Heart right ventricle (tissue), 16 donors: ENCODE results near the gene PAFAH1B2. TPM values are rescaled to one million over a fixed set of nuclear protein-coding genes. Genes with fewer than 3 reads are reported as not detected.
A peak's percentile ranks its signal among the peaks of the same experiment; 100 is the strongest.

ENCODE experiments used
- ATAC-seq, 8 donors: fragments of 200-7000 bp; cut with Tn5 transposase; one replicate each; pipeline ENCODE4 v1.9.1; 2020; ENCODE audit warnings: mild to moderate bottlenecking in 8 of 8, moderate library complexity in 8 of 8, moderate number of reproducible peaks in 1 of 8
- DNase-seq, 2 donors: peaks; one replicate each; pipeline ENCODE4 v3.0.0-alpha.2; 2020
- H3K27ac ChIP-seq, 10 donors: fragments of 200-600 bp; sonication (generic) in 2 of 10; one replicate each; pipeline versions ENCODE4 v1.5.0 to v1.8.0; 2020 to 2022; ENCODE audit warnings: mild to moderate bottlenecking in 3 of 10
- H3K27me3 ChIP-seq, 7 donors: fragments of 200-600 bp; one replicate each; pipeline ENCODE4 v1.8.0; 2021 to 2022; ENCODE audit warnings: mild to moderate bottlenecking in 2 of 7
- H3K36me3 ChIP-seq, 9 donors: fragments of 200-600 bp; sonication (generic) in 1 of 9; one replicate each; pipeline versions ENCODE4 v1.5.0 to v1.8.0; 2020 to 2022; ENCODE audit warnings: mild to moderate bottlenecking in 2 of 9
- H3K4me1 ChIP-seq, 9 donors: fragments of 200-600 bp; sonication (generic) in 1 of 9; one replicate each; pipeline versions ENCODE4 v1.5.0 to v1.8.0; 2020 to 2022; ENCODE audit warnings: mild to moderate bottlenecking in 4 of 9
- H3K4me3 ChIP-seq, 10 donors: fragments of 200-600 bp; sonication (generic) in 2 of 10; one replicate each; pipeline versions ENCODE4 v1.5.0 to v1.8.0; 2020 to 2022; ENCODE audit warnings: mild to moderate bottlenecking in 7 of 10, moderate library complexity in 2 of 10
- H3K9me3 ChIP-seq, 11 donors: fragments of 200-600 bp in 10 of 11; sonication (generic) in 2 of 11; one replicate each; pipeline versions ENCODE4 v1.5.0 to v1.8.0; 2013 to 2022; ENCODE audit warnings: mild to moderate bottlenecking in 2 of 11, control low read depth in 1 of 11, moderate library complexity in 1 of 11
- CTCF ChIP-seq, 9 donors: fragments of 200-600 bp; sonication (generic) in 2 of 9; IDR thresholded peaks; one replicate each; pipeline versions ENCODE4 v1.5.0 to v1.8.0; 2021 to 2022; ENCODE audit warnings: antibody characterized with exemption in 9 of 9, mild to moderate bottlenecking in 5 of 9, moderate library complexity in 1 of 9
- WGBS, 2 donors: extraction: QIAGEN DNeasy Blood & Tissue Kit; methylation state at CpG; one replicate each; pipeline ENCODE4 v1.1.7; 2013; ENCODE audit warnings: inconsistent platforms in 1 of 2; 5-methylcytosine and 5-hydroxymethylcytosine counted together
- intact Hi-C, 10 donors: fragments of 100-400 bp; cut with DNase I; formaldehyde crosslinking; loops; one replicate each; pipeline versions ENCODE4 v1.11.1 to v1.14.2; 2022
- long read RNA-seq, 3 donors: library from polyadenylated mRNA; unstranded; transcript quantifications; one replicate each; pipeline ENCODE4 v2.0.0, GENCODE V29; 2020 to 2021
- polyA plus RNA-seq, 2 donors: library from polyadenylated mRNA; stranded (reverse); fragments of 200-250 nt; gene quantifications; one replicate each; pipeline ENCODE4 v1.2.3, GENCODE V29; 2013
- total RNA-seq, 10 donors: library from RNA; stranded (reverse); fragmentation: NEBNext Ultra II Directional in 3 of 10; extraction: Animal tissue kit (Norgen Biotek cat#: 25700) in 3 of 10; gene quantifications; one replicate each; pipeline versions ENCODE4 v1.2.1 to v1.2.4, GENCODE V29; 2021 to 2023
- donor health status: Arrhythmogenic right ventricular cardiomyopathy.
- donor health status: ischemic (EF 13 %, LVEDD 7.1; RV severe dilation, severe dysfunction).
- donor health status: healthy with polysubstance abuse.
- donor health status: DM: no; HTN: yes; CAD: no.
- donor health status: DM: no; HTN: no; CAD: no.
- donor health status: ischemic (EF 25% LVEDD 6.9; RV normal size, moderate dysfunction).
- donor health status: ischemic (EF 25% LVEDD 5.7; RV mildly dilated, moderate dysfunction).
- donor health status: healthy.
- donor health status: DM: yes; HTN: yes; CAD: no.
- donor health status: Ischemic cardiomyopathy.
- donor health status: ischemic (EF 35%, LVEDD 5.7; RV mildly dilated, moderate dysfunction).
- donor health status: nonischemic (EF 11% LVEDD 7.7; RV severe dilation, severe dysfunction).
- donor health status: DM: yes; HTN: yes; CAD: no.
- donor health status: PGD.
- donor health status: ischemic (EF 29% LVEDD 5.4; RV normal size, mild dysfunction).
- donor health status: nonischemic (EF 23%, LVEDD 6.1; RV moderate dilation, normal function).

The PAFAH1B2 gene
- 10 to 100 TPM; 48.8 to 71.5 (median 64.2) TPM for total RNA-seq
- polyA plus RNA-seq: 10 to 100 TPM; 18.7 to 21.6 TPM
- long read RNA-seq, donor 1, full-length matches to known transcripts: 7 of 15 reads
- long read RNA-seq, donor 1, partial matches to known transcripts: 1 of 15 reads
- long read RNA-seq, donor 1, other reads (novel, unspliced or antisense): 7 of 15 reads
- long read RNA-seq, donor 2, full-length matches to known transcripts: 9 of 21 reads
- long read RNA-seq, donor 2, partial matches to known transcripts: 0 of 21 reads
- long read RNA-seq, donor 2, other reads (novel, unspliced or antisense): 12 of 21 reads
- long read RNA-seq, donor 3, full-length matches to known transcripts: 12 of 143 reads
- long read RNA-seq, donor 3, partial matches to known transcripts: 0 of 143 reads
- long read RNA-seq, donor 3, other reads (novel, unspliced or antisense): 131 of 143 reads

- peaks cover 0 to 47% (median 39%) of the 10 kb centered on the region in 9 donors for H3K4me1 ChIP-seq
- H3K4me3 ChIP-seq: peak within 1 kb of the TSS; percentile 71 to 97 (median 84)
- intact Hi-C loops: loop anchor here in 4 of 10 donors (5.0 to 10.0 kb wide), 4 partner anchors 33 to 81 kb away; partner anchors contain the start of gene SIDT2 (in 1 of the 4)
- ATAC-seq (peak; percentile 96 to 98 (median 97)), DNase-seq (peak; percentile 96 to 97)
- H3K27me3 ChIP-seq: no peaks in the 10 kb centered on the region
- 0% methylated on average over 46 to 48 of the region's 48 CpGs for WGBS, 2 donors
- TF ChIP-seq CTCF (IDR thresholded peaks at IDR 0.05): no peak
- peaks cover 0 to 30% (median 8%) of the 10 kb centered on the region in 9 donors for H3K36me3 ChIP-seq
- no peaks in the 10 kb centered on the region for H3K9me3 ChIP-seq
- peak within 1 kb of the TSS; percentile 86 to 97 (median 94) for H3K27ac ChIP-seq
Measured at GRCh38 chr11:117143871-117144476, at the start of gene PAFAH1B2. PAFAH1B2 (plus strand) TSS chr11:117144287; CDS start chr11:117152448, 8,161 bp downstream.

- ATAC-seq: peak in 2 of 8 donors; percentile 30 to 34
Measured at GRCh38 chr11:117094776-117095175, 49.3 kb upstream of the PAFAH1B2 start.

GRCh38 chr11:117095284-117096161 is 48.6 kb upstream of the PAFAH1B2 start:
- Histone ChIP-seq H3K27me3 (no peaks in the 10 kb centered on the region), H3K27ac (peak overlapping the region in 8 of 10 donors; percentile 10 to 100 (median 99)), H3K4me1 (peaks cover 11 to 70% (median 55%) of the 10 kb centered on the region in 9 donors), H3K4me3 (peak overlapping the region in 5 of 10 donors; percentile 74 to 89 (median 84)), H3K36me3 (no peaks in the 10 kb centered on the region), H3K9me3 (no peaks in the 10 kb centered on the region)
- no peak for ATAC-seq
- DNase-seq: no peak
- TF ChIP-seq CTCF (IDR thresholded peaks at IDR 0.05): no peak
- intact Hi-C loops: loop anchor here in 6 of 10 donors (5.0 to 10.0 kb wide), 5 partner anchors 53 to 163 kb away; no protein-coding TSS in a partner anchor
- 46 to 51% methylated on average over 9 of the region's 9 CpGs for WGBS, 2 donors

More at GRCh38 chr11:117094776-117095175, 49.3 kb upstream of the PAFAH1B2 start:
- intact Hi-C loops: loop anchor here in 6 of 10 donors (5.0 to 10.0 kb wide), 5 partner anchors 52 to 162 kb away; no protein-coding TSS in a partner anchor
- no peaks in the 10 kb centered on the region for H3K27me3 ChIP-seq
- no peaks in the 10 kb centered on the region for H3K9me3 ChIP-seq
- peak in 1 of 9 donors; percentile 3 for TF ChIP-seq CTCF (IDR thresholded peaks at IDR 0.05)
- H3K4me1 ChIP-seq: peaks cover 8 to 69% (median 54%) of the 10 kb centered on the region in 9 donors
- peak overlapping the region in 4 of 10 donors; percentile 3 to 89 (median 40) for H3K4me3 ChIP-seq
- no peaks in the 10 kb centered on the region for H3K36me3 ChIP-seq
- WGBS, 2 donors: 22 to 33% methylated on average over 4 of the region's 4 CpGs
- peak overlapping the region in 8 of 10 donors; percentile 10 to 100 (median 96) for H3K27ac ChIP-seq
- DNase-seq: no peak
